HUES6 (cell line): ENCODE results near the gene DCUN1D5.

ENCODE experiments used
- H3K27ac ChIP-seq: 2 replicates; pipeline ENCODE4 v1.7.0; 2013; ENCODE audit warnings: low read depth, mild to moderate bottlenecking, low read length, inconsistent platforms
- H3K27me3 ChIP-seq: 2 replicates; pipeline ENCODE4 v1.6.1; 2013; ENCODE audit warnings: low read length; ENCODE audit not compliant: control insufficient read depth, insufficient read depth
- H3K36me3 ChIP-seq: 2 replicates; pipeline ENCODE4 v1.6.1; 2013; ENCODE audit warnings: low read length; ENCODE audit not compliant: control insufficient read depth, insufficient read depth
- H3K4me1 ChIP-seq: 2 replicates; pipeline ENCODE4 v1.6.1; 2013; ENCODE audit warnings: low read length; ENCODE audit not compliant: control insufficient read depth, insufficient read depth
- H3K4me3 ChIP-seq: 2 replicates; pipeline ENCODE4 v1.5.1; 2013; ENCODE audit warnings: low read depth, low read length
- H3K9ac ChIP-seq: one replicate; pipeline ENCODE4 v1.6.1; 2013; ENCODE audit warnings: mild to moderate bottlenecking, low read length
- H3K9me3 ChIP-seq: 2 replicates; pipeline ENCODE4 v1.6.1; 2013; ENCODE audit warnings: low read depth, low read length; ENCODE audit not compliant: control insufficient read depth, insufficient read depth

Gene DCUN1D5

DNA sequence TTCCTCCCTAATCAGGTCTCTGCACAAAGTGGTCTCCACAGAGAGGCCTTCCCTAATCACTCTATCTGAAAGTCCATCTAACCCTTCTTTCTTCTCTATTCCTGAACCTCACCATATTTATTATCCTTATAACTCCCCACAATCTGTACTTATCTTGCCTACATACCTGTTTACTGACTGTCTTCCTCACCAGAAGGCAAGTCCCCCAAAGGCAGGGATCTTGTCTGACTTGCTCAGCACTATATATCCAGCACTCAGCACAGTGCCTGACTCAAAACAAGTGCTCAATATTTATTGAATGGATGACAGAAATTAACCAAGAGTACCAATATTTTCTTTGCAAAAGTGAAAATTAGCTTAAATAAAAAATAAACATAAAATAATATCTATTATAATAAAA lies 5.5 kb downstream of the DCUN1D5 start:
- Histone ChIP-seq H3K27me3 (no peaks in the 10 kb centered on the region), H3K27ac (no peak overlapping the region), H3K4me3 (no peak overlapping the region), H3K4me1 (no peaks in the 10 kb centered on the region), H3K9me3 (no peaks in the 10 kb centered on the region), H3K36me3 (peaks cover 68% of the 10 kb centered on the region), H3K9ac (no peak overlapping the region)

DNA sequence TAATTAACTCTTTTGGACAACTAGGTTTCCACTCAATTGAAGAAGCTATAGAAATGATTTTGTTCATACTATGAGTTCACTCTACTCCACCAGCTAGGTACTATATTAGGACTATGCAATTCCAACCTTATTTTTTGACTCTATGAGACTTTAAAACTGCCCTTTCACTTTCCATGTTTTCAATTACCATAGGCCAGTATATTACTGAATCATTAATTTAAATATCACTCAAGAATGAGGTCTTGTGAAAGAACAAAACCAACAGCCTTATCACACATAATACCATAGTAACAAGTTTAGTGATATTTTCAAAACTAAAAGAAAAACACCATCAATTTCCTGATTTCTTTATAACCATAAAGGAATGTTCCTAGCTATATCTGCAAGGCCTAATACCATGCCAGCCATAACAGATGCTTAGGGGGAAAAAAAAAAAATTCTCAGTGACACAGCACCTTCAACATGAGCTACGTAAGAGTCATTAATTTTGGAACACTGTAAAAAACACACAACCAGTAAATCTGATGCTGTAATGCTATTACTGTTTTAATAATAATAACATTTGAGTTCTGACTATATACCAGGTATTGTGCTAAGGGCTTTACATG lies 6.1 kb downstream of the DCUN1D5 start:
- no peaks in the 10 kb centered on the region for H3K4me1 ChIP-seq
- H3K4me3 ChIP-seq: no peak overlapping the region
- no peak overlapping the region for H3K9ac ChIP-seq
- H3K9me3 ChIP-seq: no peaks in the 10 kb centered on the region
- no peaks in the 10 kb centered on the region for H3K27me3 ChIP-seq
- H3K36me3 ChIP-seq: peaks cover 74% of the 10 kb centered on the region
- H3K27ac ChIP-seq: no peak overlapping the region

DNA sequence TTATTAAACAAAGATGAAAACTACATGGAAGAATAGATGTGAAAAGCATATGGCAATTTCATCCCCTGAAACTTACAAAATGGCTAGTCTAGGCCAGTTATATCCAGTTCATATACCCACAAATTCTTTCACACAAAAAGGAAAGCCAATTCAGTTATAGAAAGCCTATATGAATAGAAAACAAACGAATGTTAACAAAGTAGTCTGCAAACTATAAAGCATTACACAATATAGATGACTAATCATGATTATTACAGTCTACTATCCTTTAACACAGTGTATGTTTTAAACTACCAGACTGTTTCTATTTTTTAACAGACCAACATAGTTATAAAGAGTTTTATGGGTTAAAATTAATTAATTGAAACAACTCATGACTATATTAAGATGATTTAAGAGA lies 12.1 kb downstream of the DCUN1D5 start:
- H3K36me3 ChIP-seq: peaks cover 93% of the 10 kb centered on the region
- no peak overlapping the region for H3K4me3 ChIP-seq

DNA sequence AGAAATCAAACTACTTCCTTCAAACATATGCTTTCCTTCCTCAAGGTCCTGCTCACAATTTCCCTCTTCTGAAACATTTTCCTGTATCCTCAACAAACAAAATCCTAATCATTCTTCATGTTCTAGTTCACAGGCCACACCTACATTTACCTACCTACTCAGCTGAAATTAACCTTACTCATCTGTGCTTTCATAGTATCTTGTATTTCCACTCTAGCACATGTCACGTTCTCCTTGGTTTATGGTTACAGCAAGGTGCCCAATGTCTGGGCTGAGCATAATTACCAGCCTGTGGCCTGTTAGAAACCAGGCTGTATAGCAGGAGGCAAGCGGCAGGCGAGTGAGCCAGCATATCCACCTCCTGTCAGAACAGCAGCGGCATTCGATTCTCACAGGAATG lies 13.2 kb downstream of the DCUN1D5 start:
- Histone ChIP-seq H3K36me3 (peaks cover 92% of the 10 kb centered on the region), H3K9ac (no peak overlapping the region), H3K4me3 (no peak overlapping the region), H3K27ac (no peak overlapping the region), H3K4me1 (no peaks in the 10 kb centered on the region), H3K27me3 (no peaks in the 10 kb centered on the region), H3K9me3 (no peaks in the 10 kb centered on the region)

More for the DNA sequence above, 12.1 kb downstream of the DCUN1D5 start:
- no peaks in the 10 kb centered on the region for H3K4me1 ChIP-seq
- no peaks in the 10 kb centered on the region for H3K9me3 ChIP-seq
- H3K27ac ChIP-seq: no peak overlapping the region
- no peak overlapping the region for H3K9ac ChIP-seq
- no peaks in the 10 kb centered on the region for H3K27me3 ChIP-seq

DNA sequence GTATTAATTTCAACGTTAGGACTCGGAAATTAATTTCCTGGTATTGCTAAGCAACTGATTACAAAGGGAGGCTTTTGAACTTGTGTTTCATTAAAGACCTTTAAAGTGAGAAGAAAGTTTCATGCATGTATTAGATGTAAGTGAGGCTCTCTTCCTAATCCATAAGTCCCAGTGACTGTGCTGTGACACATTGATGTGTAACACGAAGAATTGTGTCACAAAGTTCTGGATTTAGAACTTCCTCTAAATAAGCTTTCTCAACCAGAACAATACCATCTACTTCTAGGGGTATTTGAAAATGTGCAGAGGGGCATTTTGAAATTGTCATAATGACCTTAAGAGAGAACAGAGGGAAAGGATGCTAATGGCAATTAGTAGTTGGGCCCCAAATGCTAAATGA lies 14.4 kb downstream of the DCUN1D5 start:
- H3K27me3 ChIP-seq: no peaks in the 10 kb centered on the region
- H3K9me3 ChIP-seq: no peaks in the 10 kb centered on the region
- H3K9ac ChIP-seq: no peak overlapping the region
- H3K36me3 ChIP-seq: peaks cover 92% of the 10 kb centered on the region
- no peaks in the 10 kb centered on the region for H3K4me1 ChIP-seq
- H3K27ac ChIP-seq: no peak overlapping the region
- no peak overlapping the region for H3K4me3 ChIP-seq

DNA sequence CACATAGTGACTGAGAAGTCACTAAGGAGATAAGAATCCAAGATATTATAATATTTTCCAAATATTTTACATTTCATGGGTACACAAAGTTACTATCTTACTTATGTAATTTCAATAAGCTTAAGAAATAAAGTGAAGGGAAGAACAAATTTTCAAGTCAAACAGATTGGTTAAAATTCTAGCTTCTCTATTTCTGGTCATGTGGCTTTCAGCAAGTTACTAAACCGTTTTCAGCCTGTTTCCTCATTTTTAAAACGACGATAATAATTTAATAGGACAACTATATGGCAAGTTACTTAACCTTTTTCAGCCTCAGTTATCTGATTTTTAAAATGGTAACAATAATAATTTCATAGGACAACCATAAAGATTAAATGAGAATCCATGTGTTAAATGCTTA lies 15.6 kb downstream of the DCUN1D5 start:
- no peaks in the 10 kb centered on the region for H3K27me3 ChIP-seq
- no peak overlapping the region for H3K4me3 ChIP-seq
- H3K27ac ChIP-seq: no peak overlapping the region
- H3K9ac ChIP-seq: no peak overlapping the region
- H3K9me3 ChIP-seq: no peaks in the 10 kb centered on the region
- no peaks in the 10 kb centered on the region for H3K4me1 ChIP-seq
- peaks cover 80% of the 10 kb centered on the region for H3K36me3 ChIP-seq

DNA sequence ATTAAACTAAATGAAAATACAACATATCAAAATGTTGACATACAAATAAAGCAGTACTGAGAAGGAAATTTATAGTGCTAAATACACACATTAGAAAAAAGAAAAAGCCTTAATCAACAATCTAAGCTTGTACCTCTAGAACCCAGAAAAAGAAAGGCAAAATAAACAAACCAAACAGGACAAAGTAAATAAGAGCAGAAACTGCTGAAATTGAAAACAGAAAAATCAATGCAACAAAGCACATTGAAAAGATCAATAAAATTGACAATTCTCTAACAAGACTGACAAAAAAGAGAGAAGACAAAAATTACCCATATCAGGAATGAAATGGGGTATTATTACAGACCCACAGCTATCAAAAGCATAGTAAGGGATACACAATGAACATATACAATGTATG lies 21.0 kb downstream of the DCUN1D5 start:
- Histone ChIP-seq H3K9me3 (no peaks in the 10 kb centered on the region), H3K9ac (no peak overlapping the region), H3K4me1 (peaks cover 6% of the 10 kb centered on the region), H3K36me3 (peaks cover 58% of the 10 kb centered on the region), H3K27me3 (no peaks in the 10 kb centered on the region), H3K4me3 (no peak overlapping the region), H3K27ac (peak overlapping the region; percentile 23; the same call in 1 of the 2 replicates)

DNA sequence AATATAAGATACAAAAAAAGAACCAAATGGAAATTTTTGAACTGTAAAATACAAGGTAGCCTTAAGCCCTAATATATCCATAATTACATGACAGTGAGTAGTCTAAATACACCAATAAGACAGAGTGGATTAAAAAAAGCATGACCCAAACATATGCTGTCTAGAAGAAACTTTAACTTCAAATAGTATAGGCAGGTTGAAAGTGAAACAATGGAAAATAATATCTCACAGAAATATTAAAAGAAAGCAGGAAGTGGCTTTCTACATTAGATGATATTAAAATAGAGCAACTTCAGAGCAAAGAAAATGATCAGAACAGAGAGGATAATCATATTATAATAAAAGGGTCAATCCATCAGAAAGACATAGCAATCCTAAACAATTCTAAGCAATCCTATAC lies 21.8 kb downstream of the DCUN1D5 start:
- Histone ChIP-seq H3K9ac (no peak overlapping the region), H3K4me3 (no peak overlapping the region), H3K4me1 (peaks cover 6% of the 10 kb centered on the region), H3K27ac (no peak overlapping the region), H3K36me3 (peaks cover 58% of the 10 kb centered on the region), H3K9me3 (no peaks in the 10 kb centered on the region), H3K27me3 (no peaks in the 10 kb centered on the region)

DNA sequence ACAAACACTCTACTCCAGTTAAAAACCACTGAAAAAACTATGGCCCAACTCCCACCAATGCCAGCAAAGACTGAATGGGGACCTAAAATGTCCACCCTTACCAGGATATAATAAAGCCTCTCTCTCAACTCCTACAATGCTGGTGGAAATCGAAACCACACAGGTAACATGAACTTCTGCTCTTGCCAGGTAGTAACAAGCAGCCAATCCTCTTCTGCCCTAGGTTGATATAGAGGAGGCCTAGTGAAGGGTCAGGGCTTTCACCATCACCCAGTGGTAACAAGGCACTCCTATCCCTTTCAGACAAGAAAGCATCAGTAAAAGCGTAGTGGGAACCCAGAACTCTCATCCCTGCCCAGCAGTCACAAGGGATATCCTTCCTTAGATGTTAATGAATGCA lies 22.6 kb downstream of the DCUN1D5 start:
- Histone ChIP-seq H3K27me3 (no peaks in the 10 kb centered on the region), H3K9ac (no peak overlapping the region), H3K36me3 (peaks cover 57% of the 10 kb centered on the region), H3K27ac (peak overlapping the region; percentile 43; the same call in 1 of the 2 replicates), H3K9me3 (no peaks in the 10 kb centered on the region), H3K4me1 (peaks cover 6% of the 10 kb centered on the region), H3K4me3 (no peak overlapping the region)

DNA sequence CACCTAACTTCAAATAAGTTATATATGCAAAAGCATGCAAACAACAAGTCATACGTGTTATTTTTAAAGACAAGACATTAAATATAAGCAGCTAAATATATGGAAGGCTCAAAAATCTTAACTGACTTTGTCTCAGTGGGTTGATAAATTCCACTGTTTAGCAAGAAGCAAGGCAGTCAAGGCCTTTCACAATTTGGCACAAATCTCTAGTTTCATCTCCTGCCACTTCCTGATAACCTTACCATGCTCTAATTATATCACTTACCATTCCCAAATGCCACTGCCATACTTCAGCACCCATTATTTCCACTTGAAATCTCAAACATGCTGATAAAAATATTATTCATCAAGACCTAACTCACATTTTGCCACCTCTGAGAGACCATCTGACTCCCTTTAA lies 24.8 kb downstream of the DCUN1D5 start:
- H3K27me3 ChIP-seq: no peaks in the 10 kb centered on the region
- no peaks in the 10 kb centered on the region for H3K9me3 ChIP-seq
- H3K36me3 ChIP-seq: peaks cover 66% of the 10 kb centered on the region
- H3K4me3 ChIP-seq: no peak overlapping the region
- H3K4me1 ChIP-seq: peaks cover 6% of the 10 kb centered on the region
- H3K27ac ChIP-seq: no peak overlapping the region
- no peak overlapping the region for H3K9ac ChIP-seq

DNA sequence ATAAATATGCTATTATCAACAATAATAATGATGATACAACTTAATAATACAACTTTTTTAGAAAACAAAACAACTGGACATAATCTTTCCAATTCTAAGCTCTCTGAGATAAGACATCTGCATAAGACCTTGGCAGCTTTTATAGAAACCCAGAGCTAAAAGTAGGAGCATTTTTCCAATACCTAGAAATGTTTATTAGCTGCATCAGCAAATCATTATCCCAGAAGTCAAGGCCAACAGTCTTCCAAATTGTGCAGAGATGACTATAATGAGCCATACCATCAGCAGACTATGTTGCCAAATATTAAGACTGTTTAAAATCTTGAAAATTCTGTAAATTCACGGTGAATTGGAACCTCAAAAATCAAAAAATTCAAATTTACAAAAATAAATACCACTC lies 30.3 kb downstream of the DCUN1D5 start:
- peaks cover 73% of the 10 kb centered on the region for H3K36me3 ChIP-seq
- H3K9ac ChIP-seq: no peak overlapping the region

More for the DNA sequence above, 30.3 kb downstream of the DCUN1D5 start:
- Histone ChIP-seq H3K4me1 (no peaks in the 10 kb centered on the region), H3K27me3 (no peaks in the 10 kb centered on the region), H3K27ac (no peak overlapping the region), H3K4me3 (no peak overlapping the region), H3K9me3 (no peaks in the 10 kb centered on the region)
